ENCODE measurements around the gene SLC25A28.

DNA sequence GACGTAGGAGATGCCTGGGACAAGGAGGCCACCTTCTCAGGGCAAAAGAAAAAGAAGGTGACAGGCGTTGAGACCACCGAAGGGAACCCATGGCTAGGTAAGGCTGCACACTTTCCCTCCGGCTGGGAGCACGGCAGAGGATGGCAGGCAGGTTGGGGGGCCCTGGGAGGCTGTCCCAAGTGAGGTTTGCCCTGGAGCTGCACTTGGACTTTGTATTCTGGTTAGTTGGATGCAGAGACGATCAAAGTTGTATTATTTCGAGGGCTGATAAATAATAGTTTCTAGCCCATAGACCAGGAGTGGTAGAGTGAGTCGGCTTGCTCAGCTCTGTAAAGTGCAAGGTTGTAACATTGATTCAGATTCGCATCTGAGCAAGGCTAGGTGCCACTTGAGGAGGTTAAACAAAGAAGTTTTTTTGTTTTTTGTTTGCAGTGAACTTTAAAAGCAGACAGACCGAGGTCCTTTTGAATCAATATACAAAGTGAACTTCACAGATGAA, 39.7 kb upstream of the SLC25A28 start:
- TF ChIP-seq ZNF274 (IDR thresholded peaks at IDR 0.05; ENCODE audit: low read depth, low read length) (no peak), YY1 (IDR thresholded peaks at IDR 0.05; ENCODE audit: insufficient read depth, insufficient read length) (no peak), SUZ12 (IDR thresholded peaks at IDR 0.05; ENCODE audit: extremely low read depth, insufficient read depth, insufficient read length) (no peak)

All from NT2/D1 (cell line).